HepG2 (cell line): ENCODE results near the gene TMEM44. TPM values are rescaled to one million over a fixed set of nuclear protein-coding genes. Genes with fewer than 3 reads are reported as not detected.

ENCODE experiments used
- ATAD3A ChIP-seq: sonication (generic); formaldehyde crosslinking; IDR thresholded peaks from 2 replicates; pipeline ENCODE4 v1.4.0; 2020; ENCODE audit warnings: missing genetic modification reagents
- DRAP1 ChIP-seq: IDR thresholded peaks from 2 replicates; pipeline ENCODE4 v1.6.1; 2016; ENCODE audit warnings: missing genetic modification reagents, missing compliant biosample characterization
- ELF3 ChIP-seq: IDR thresholded peaks from 2 replicates; pipeline ENCODE4 v1.6.1; 2016; ENCODE audit warnings: missing genetic modification reagents, missing compliant biosample characterization
- IRX3 ChIP-seq: sonication (generic); formaldehyde crosslinking; IDR thresholded peaks from 2 replicates; pipeline ENCODE4 v1.8.1; 2023; ENCODE audit warnings: mild to moderate bottlenecking, low read depth, missing genetic modification reagents, borderline replicate concordance
- MIER3 ChIP-seq: IDR thresholded peaks from 2 replicates; pipeline ENCODE4 v1.6.1; 2016; ENCODE audit warnings: missing compliant biosample characterization, borderline replicate concordance
- MIXL1 ChIP-seq: IDR thresholded peaks from 2 replicates; pipeline ENCODE4 v1.6.1; 2016
- NFATC3 ChIP-seq: sonication (generic); formaldehyde crosslinking; IDR thresholded peaks from 2 replicates; pipeline ENCODE4 v1.5.1; 2020; ENCODE audit warnings: mild to moderate bottlenecking, missing genetic modification reagents
- NFRKB ChIP-seq: fragments of 450-650 bp; IDR thresholded peaks from 2 replicates; pipeline ENCODE4 v1.6.1; 2017
- SALL2 ChIP-seq: sonication (generic); formaldehyde crosslinking; IDR thresholded peaks from 2 replicates; pipeline ENCODE4 v1.8.1; 2023; ENCODE audit warnings: mild to moderate bottlenecking, missing genetic modification reagents, inconsistent platforms
- SP5 ChIP-seq: IDR thresholded peaks from 2 replicates; pipeline ENCODE4 v1.6.1; 2016; ENCODE audit warnings: low read depth, borderline replicate concordance
- THAP11 ChIP-seq: IDR thresholded peaks from 2 replicates; pipeline ENCODE4 v1.6.1; 2016; ENCODE audit warnings: missing biosample characterization, missing genetic modification reagents
- ZBTB43 ChIP-seq: sonication (generic); formaldehyde crosslinking; conservative IDR thresholded peaks from 2 replicates; pipeline ENCODE4 v1.4.0; 2020; ENCODE audit warnings: missing genetic modification reagents
- ZBTB8A ChIP-seq: sonication (generic); formaldehyde crosslinking; IDR thresholded peaks from 2 replicates; pipeline ENCODE4 v1.4.0; 2020; ENCODE audit warnings: mild to moderate bottlenecking, low read depth, missing genetic modification reagents, borderline replicate concordance
- ZNF274 ChIP-seq: sonication (generic); formaldehyde crosslinking; IDR thresholded peaks from 2 replicates; pipeline ENCODE4 v1.5.1; 2020; ENCODE audit warnings: mild to moderate bottlenecking, missing genetic modification reagents
- ZNF761 ChIP-seq: sonication (generic); formaldehyde crosslinking; conservative IDR thresholded peaks from 2 replicates; pipeline ENCODE4 v1.4.0; 2020; ENCODE audit warnings: mild to moderate bottlenecking, missing genetic modification reagents
- polyA plus RNA-seq, 8 experiments: library from polyadenylated mRNA; depleted of rRNA in 3 of 8; stranded (reverse) in 7 of 8; unstranded in 1 of 8; fragments of >200 nt; fragmentation: Illumina TruSeq in 4 of 8; extraction: Trizol in 4 of 8; gene quantifications; 2 replicates each; pipeline versions ENCODE4 v1.2.1 to v1.2.3, GENCODE V29; 2011 to 2016; ENCODE audit warnings: low read depth in 4 of 8, missing spikeins in 1 of 8, mixed read lengths in 1 of 8; ENCODE audit not compliant: insufficient read depth in 1 of 8
- total RNA-seq, 5 experiments: library from RNA; depleted of rRNA; stranded (reverse); fragments of >200 nt; fragmentation: Illumina TruSeq; extraction: Trizol; gene quantifications; 2 replicates each; pipeline ENCODE4 v1.2.3, GENCODE V29; 2016; ENCODE audit warnings: low read depth in 1 of 5
- TF ChIP-seq, protein P1 (sequence below), 2 experiments: sonication (generic) in 1 of 2; formaldehyde crosslinking in 1 of 2; IDR thresholded peaks; 2 replicates each; pipeline versions ENCODE4 v1.6.1 to v1.9.0; 2014 to 2022; ENCODE audit warnings: antibody characterized with exemption in 1 of 2, borderline replicate concordance in 1 of 2, inconsistent platforms in 1 of 2, low read depth in 1 of 2, missing genetic modification reagents in 1 of 2
- TF ChIP-seq, protein P2 (sequence below): fragments of 450-650 bp; IDR thresholded peaks from 2 replicates; pipeline ENCODE4 v1.6.1; 2017

TMEM44 gene
- total and polyA plus RNA-seq, 2 of the 13 experiments (the other 11 are each of a cell fraction or from before 2014, with no cell fraction given), result 7.3 to 13.8 TPM

GRCh38 chr3:194671900-194672808, 38.9 kb upstream of the TMEM44 start, which contains the start of gene LSG1 (continued):
- TF ChIP-seq ZNF274 (CRISPR knock-in tag), result 0 out of 2 replicates have a peak, but pooled peaks have one; percentile 35
- peak; percentile 94 for TF ChIP-seq ELF3 (CRISPR knock-in tag)
- TF ChIP-seq DRAP1, result peak; percentile 25; the same call in 1 of the 2 replicates
- TF ChIP-seq ZBTB8A (CRISPR knock-in tag), result no peak
- peak; percentile 95 for TF ChIP-seq THAP11
- TF ChIP-seq NFATC3 (CRISPR knock-in tag), result 0 out of 2 replicates have a peak, but pooled peaks have one; percentile 48
- TF ChIP-seq, protein P1, sequence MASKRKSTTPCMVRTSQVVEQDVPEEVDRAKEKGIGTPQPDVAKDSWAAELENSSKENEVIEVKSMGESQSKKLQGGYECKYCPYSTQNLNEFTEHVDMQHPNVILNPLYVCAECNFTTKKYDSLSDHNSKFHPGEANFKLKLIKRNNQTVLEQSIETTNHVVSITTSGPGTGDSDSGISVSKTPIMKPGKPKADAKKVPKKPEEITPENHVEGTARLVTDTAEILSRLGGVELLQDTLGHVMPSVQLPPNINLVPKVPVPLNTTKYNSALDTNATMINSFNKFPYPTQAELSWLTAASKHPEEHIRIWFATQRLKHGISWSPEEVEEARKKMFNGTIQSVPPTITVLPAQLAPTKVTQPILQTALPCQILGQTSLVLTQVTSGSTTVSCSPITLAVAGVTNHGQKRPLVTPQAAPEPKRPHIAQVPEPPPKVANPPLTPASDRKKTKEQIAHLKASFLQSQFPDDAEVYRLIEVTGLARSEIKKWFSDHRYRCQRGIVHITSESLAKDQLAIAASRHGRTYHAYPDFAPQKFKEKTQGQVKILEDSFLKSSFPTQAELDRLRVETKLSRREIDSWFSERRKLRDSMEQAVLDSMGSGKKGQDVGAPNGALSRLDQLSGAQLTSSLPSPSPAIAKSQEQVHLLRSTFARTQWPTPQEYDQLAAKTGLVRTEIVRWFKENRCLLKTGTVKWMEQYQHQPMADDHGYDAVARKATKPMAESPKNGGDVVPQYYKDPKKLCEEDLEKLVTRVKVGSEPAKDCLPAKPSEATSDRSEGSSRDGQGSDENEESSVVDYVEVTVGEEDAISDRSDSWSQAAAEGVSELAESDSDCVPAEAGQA (IDR thresholded peaks at IDR 0.05; ENCODE audit: low read depth), result peak; percentile 94
- TF ChIP-seq, protein P1 (CRISPR knock-in tag; IDR thresholded peaks at IDR 0.05; ENCODE audit: borderline replicate concordance), result no peak
- TF ChIP-seq SALL2, result no peak
- peak; percentile 86; the same call in 1 of the 2 replicates for TF ChIP-seq MIER3 (CRISPR knock-in tag)
- TF ChIP-seq ZBTB43, result 0 out of 2 replicates have a peak, but pooled peaks have one; percentile 3
- TF ChIP-seq SP5, result no peak; the same call in 1 of the 2 replicates
- no peak for TF ChIP-seq NFRKB
- no peak for TF ChIP-seq ATAD3A (CRISPR knock-in tag)
- no peak for TF ChIP-seq IRX3 (CRISPR knock-in tag)
- TF ChIP-seq, protein P2, sequence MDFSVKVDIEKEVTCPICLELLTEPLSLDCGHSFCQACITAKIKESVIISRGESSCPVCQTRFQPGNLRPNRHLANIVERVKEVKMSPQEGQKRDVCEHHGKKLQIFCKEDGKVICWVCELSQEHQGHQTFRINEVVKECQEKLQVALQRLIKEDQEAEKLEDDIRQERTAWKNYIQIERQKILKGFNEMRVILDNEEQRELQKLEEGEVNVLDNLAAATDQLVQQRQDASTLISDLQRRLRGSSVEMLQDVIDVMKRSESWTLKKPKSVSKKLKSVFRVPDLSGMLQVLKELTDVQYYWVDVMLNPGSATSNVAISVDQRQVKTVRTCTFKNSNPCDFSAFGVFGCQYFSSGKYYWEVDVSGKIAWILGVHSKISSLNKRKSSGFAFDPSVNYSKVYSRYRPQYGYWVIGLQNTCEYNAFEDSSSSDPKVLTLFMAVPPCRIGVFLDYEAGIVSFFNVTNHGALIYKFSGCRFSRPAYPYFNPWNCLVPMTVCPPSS, result no peak
- no peak for TF ChIP-seq ZNF761
- peak; percentile 94 for TF ChIP-seq MIXL1 (CRISPR knock-in tag)
